Mesenteric fat pad (tissue), 1 donor: Measurements from ENCODE around the gene GAB4. TPM values are rescaled to one million over a fixed set of nuclear protein-coding genes. Genes with fewer than 3 reads are reported as not detected.
A peak's percentile ranks its signal among the peaks of the same experiment; 100 is the strongest.
"Not testable (repeated sequence)": the region's sequence is repeated elsewhere in the genome, so short reads cannot be mapped to it uniquely, and the experiment has no call there.

Source experiments
- DNase-seq: peaks from one replicate; pipeline ENCODE4 v3.0.0-alpha.2; 2020; ENCODE audit warnings: low spot score
- total RNA-seq: library from RNA; stranded (reverse); fragmentation: NEBNext Ultra II Directional; extraction: Animal tissue kit (Norgen Biotek cat#: 25700); gene quantifications from one replicate; pipeline ENCODE4 v1.2.1, GENCODE V29; 2021
- donor health status: DM: yes; HTN: yes; CAD: no.

GAB4 gene
- total RNA-seq, 1 donor from 2014 or later: not detected

DNA sequence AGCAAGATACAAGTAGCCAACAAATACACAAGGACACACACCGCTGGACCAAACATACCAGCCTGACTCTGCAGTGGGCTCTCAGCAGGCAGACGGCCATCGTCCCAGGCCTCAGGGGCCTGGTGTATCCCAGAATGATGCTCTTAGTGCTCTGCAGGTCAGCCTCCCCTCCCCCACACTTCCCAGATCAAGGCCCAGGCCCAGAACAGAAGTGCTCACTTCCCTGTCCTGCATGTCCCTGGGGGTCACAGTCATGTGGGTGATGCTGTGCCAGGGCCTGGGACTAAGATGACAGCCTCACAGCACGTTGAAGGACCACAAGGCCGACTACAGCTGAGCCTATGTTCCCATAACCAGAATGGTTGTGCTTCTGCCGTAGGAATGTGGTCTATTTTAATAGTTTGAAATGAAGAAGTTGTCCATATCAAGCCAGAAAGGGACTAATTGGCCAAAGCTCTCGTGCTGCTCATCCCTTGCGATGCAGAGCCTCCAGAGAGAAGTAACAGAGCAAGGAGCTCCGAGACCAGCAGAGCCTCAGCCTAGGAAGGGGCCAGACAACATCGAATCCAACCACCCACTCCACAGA, 48.6 kb downstream of the GAB4 start:
- DNase-seq: no peak

DNA sequence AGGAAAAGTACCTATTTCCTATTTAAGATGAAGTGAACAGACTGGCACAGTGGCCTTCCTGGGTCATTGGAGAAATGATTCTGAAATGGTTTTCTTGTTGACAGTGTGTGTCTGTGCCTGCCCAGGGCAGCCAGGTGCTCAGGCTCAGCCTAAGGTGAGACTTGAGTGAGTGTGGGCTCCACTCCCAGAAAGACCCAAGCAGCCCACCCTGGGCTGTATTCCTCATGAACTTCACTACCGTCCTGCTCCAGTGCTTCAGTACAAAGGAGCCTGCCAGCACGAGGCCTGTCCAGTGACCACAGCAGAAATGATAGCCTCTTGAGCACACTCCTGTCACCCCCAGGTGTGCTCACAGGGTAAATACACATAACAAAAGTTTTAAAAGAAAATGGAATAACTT, 49.5 kb downstream of the GAB4 start:
- DNase-seq: no peak

DNA sequence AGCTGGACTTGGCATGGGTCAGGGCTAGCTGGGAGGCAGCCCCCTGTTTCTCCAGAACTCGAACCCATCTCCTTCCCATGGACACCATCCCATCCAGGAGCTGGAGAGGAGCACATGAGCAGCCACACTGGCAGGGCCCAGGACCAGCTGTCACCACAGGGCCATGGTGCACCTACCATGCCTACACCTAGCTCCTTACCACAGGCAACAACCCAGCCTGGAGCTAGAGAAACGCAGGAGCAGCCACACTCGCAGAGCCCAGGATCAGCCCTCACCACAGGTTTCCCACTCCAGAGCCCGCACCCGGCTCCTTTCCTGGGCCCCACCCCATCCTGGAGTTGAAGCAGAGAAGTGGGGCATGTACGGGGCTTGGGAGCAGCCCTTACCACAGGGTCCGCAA, 50.2 kb downstream of the GAB4 start:
- peak; percentile 78 for DNase-seq

DNA sequence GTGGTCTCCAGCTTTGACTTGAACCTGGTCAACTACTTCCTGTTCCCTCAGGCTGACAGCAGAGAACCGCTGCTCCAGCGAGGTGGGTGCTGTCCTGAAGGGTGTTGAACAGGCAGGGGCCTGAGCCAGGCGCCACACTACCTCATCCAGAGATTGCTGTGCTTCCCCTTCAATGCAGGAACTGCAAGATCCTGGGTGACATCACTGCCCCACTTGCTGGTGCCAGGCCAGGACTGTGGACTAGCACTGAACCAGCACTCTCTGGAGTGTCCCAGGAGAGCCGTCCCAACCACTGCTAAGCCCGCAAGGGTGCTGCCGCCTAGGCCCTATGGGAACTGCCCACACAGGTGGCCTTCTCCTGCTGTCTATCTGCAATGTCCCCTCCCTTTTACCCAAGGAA, 51.7 kb downstream of the GAB4 start:
- peak; percentile 82 for DNase-seq

DNA sequence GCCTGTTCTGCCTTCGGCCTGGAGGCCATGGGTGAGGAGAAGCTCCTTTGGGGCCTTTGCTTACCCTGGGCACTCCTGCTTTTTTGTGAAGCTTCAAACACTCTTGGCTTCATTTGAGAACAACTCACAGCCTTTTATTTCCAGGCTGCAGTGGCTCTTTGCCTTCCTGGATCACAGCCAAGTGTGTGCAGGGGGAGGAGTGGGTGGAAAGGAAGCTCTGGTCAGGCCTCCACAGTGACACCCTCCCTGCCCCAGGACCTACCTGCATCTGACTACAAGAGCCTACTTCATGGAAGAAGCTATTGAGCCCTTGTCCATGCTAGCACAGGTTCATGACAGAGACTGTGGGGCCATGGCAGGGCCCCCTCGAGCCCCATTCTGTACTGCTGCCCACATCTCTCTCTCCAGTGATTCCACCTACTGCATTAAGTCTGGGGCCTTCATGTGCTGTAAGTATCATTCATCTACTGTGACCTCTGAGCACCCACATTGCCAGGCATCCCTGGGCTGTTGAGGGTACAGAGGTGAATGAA, 52.3 kb downstream of the GAB4 start:
- DNase-seq: peak; percentile 62

DNA sequence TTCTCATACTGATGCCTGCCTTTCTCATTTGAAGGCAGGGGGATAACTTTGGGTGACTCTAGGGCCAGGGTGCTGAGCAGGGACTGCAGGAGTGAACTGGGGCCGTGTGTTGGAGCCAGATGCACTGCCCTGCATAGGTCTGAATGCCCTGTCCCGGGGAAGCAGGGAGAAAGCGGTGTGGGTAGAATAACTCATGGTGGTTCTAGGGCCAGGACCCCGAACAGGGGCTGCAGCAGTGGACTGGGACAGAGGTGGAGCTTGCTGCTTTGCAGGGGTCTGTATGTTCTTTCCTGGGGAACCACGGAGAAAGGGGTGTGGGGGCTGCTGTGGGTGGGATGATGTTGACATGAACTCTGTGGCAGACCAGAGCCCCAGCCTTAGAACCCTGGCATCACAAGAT, 52.9 kb downstream of the GAB4 start:
- DNase-seq: peak; percentile 69

DNA sequence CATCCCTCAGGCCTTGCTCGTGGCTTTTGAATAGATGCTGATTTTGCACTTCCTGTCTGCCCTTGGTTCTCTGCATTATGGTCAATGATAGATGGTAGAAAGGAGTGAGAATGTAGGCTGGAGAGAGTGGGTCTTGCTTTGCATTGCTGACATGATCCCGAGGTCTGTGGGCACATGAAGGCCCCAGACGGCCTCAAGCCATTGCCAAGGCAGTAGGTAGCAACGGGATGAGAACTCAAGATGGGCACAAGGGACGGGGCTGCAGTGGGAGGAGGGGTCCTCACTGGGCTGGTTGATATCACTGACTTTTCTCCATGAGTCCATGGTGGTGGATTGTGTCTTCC, 54.0 kb downstream of the GAB4 start:
- DNase-seq: no peak

DNA sequence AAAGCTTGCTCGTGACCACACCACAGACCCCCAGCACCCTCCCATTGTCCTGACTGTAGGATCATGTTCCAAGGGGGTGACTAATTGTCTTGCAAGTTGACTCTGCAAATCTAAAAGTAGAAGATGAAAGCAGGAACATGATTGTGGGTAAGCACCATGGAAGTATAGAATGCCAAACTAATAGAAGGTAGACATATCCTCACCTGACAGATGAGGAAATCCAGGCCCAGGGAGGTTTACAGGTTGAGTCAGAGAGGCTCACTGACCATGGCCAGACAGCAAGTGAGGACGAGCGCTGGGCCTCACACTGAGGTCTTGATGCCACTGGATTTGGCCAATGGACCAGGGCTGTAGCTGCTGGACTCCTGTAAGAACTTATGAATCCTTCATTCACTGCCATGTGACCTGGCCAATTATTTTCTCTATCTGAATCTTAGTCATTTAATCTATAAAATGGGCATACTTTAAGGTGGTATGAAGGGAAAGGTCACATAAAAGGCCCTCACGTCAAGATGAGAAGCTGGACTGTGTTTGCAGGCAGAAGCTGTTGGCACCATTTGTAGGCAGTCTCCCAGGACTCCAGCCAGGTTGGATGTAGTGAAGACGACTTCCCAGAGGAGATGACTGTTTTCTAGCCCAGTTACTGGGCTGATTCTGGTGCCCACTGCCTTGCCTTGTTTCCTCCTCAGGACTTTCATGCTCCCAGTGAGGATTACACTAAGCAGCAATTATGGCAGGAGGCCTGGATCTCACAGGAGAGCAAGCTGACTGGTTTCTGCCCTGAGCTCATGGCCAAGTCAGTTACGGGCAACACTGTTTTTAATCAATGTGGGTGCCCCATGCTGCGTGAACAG, 54.6 kb downstream of the GAB4 start:
- no peak for DNase-seq

DNA sequence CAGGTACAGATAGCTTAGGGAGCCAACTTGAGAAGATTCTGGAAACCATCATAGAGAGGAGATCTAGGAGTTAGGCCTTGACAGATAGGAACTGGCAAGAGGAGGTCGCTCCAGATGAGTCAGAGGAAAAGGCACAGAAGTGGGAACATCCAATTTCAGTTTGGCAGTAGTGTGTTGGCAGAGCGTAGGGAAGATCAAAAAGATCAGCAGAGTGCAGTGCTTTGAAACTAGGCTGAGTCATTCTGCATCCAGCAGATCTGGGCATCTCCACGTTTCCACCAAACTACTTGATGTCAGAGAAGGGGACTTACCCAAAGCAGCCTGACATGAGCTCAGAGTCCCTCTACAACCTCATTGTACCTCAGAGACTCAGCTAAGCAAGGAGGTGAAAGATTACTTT, 58.5 kb downstream of the GAB4 start:
- no peak for DNase-seq

DNA sequence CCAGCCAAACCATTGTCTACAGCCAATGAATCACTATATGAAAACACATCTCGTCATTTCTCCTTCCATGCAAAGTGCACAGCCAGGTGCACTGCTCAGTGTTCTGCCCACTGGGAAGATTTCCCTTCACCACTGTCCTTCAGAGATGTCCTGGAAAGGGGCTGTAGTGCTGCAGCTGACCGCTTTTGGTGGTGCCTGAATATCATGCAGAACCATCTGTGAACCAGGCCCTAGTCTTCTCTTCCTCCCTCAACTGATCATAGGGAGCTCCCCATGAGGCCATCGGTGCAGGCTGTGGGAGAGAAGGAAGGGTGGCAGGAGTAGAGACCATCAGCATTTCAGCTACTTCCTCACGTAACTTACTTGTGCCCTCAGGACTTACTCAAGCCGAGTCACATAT, 70.2 kb downstream of the GAB4 start:
- DNase-seq: no peak

DNA sequence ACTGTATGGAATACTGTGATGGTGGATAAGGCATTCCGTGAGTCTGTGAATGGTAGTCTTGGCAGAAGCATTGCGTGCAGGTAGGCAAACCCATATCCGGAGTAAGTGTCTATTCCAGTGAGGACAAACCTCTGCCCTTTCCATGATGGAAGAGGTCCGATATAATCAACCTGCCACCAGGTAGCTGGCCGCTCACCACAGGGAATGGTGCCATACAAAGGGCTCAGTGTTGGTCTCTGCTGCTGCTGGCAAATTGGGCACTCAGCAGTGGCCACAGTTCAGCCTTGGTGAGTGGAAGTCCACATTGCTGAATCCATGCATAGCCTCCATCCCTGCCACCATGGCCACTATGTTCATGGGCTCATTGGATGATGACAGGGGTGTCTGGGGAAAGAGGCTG, 70.8 kb downstream of the GAB4 start:
- not testable (repeated sequence) for DNase-seq

DNA sequence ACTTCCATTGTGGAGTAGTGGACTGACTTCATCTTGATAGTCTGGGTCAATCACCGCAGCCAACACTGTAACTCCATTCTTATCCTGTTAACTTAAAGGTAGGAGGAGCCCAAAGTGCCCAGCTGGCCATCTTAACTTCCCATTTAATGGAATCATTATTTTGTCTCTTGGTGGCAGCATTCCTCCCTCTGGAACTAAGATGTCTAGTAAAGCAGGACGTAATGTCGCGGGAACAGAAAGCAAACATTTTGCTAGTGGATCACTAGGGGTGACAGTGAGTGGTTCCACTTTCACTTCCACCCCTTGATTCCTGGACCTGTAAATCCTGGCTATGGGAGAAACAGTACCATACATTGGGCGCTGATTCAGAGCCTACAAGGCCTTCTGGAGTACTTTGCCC, 71.4 kb downstream of the GAB4 start:
- no peak for DNase-seq

DNA sequence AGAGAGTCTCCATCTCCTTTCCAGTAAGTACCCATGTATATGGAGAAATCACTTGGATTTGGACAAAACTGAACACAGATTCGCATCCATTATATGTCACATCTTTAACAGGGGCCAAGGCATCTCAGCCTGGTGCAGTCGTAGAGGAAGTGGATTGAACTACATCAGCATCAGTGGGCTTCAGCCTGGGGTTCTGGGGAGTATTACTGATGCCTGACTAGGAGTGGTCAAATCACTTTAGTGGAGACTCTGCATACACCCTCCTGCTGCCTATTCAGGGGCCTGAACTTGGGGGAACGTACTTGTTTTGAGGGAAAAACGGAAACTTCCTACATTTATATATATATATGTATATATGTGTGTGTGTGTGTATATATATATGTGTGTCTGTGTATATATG, 72.8 kb downstream of the GAB4 start:
- DNase-seq: no peak

DNA sequence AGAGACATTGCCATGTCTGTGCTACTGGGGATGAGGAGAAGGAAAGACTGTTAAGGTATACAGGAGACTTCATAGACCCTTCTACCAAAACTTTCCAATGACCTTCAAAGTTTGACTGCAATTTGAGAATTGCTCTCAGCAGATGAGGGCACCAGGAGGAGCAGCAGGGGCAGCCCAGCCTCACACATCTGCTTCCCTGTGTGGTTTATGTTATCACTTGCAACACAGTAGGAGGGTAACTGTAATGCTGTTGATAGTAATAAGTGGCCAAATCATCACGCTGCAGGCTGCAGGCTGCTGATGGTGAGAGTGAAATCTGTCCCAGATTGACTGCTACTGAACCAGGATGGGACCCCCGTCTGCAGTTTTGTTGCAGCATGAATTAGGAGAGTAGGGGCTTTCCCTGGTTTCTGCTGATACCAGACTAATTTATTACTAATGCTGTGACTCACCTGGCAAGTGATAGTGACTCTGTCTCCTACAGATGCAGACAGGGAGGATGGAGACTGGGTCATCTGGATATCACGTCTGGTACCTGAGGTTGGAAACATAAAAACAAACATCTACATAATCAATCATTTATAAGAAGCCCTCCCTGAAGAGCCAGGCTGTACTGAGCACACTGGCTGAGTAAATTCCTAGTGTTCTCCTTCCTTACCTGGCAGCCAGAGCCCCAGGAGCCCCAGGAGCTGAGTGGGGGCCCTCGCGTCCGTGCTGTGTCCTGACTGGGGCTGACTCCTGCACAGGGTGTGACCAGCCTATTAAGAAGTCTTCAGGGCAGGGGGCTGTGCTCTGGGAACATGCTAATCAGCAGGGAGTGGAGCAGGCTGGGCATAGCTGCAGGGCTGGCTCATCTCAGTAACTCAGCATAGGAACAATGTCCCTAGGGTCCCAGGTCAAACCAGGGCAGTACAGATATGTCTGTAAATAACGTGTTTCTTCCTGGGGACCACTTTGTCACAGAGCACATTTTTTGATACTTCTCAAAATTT, 74.4 kb downstream of the GAB4 start:
- DNase-seq: no peak

DNA sequence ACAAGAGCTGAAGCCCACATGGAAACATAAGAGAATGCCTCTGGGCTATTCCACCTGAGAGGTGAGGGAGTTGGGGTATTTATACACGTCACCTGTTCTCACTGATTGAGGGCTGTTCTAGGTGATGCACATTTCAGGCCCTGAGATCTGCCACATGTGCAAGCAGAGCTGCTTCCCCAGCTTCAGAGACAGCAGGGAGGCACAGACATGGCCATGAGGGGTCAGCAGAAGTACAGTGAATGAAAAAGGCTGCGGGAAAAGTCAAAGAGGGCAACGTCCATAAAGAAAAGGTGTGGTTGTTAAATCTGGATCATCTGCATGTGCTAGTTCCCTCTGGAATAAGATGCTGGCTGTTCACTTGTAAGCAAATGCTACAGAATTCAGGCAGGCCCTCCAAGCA, 75.4 kb downstream of the GAB4 start:
- DNase-seq: no peak

DNA sequence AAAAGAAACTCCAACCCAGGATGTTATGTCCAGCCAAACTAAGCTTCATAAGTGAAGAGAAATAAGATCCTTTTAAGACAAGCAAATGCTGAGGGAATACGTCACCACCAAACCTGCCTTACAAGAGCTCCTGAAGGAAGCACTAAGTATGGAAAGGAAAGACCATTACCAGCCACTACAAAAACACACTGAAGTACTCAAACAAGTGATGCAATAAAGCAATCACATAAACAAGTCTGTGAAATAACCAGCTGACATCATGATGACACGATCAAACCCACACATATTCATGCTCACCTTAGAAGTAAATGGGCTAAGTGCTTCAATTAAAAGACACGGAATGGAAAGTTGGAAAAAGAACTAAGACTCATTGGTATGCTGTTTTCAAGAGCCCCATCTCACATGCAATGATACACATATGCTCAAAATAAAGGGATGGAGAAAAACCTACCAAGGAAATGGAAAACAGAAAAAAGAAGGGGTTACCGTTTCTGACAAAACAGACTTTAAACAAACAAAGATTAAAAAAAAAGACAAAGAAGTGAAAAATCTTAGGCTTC, 82.5 kb downstream of the GAB4 start:
- DNase-seq: no peak

DNA sequence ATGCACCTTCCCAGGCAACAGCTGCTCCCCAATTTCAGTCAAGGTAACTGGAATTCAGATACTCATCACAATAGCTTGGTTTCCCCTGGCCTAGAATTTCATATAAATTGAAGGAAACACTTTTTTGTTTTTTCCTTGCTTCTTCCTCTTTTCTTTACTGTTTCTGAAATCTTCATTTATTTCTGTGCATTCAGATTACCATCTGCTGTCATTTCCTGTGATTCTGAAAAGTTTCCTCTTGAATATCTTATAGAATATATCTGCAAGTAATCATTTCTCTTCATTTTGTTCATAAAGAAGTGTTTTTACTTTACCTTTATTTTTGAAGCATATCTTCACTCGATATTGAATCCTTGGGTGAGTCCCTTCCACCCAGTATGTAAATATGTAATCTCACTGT, 85.3 kb downstream of the GAB4 start:
- DNase-seq: no peak

DNA sequence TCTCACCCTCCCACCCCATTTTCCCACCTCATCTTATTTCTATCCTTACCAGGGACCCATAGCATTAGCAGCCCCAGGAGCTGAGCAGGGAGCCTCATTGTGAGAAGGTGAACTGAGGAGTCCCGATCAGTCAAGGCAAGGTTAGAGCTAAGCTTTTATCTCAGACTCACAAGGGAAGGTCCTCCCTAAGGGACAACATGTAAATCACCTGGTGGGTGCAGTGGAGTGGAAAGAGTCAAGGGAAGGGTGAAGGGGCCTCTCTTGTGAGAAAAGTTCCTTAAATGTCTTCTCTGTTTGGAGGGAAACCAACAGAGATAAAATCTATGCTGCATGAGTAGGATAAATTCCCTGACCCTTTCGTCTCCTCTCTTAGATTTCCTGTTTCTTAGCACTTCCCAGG, 85.9 kb downstream of the GAB4 start:
- DNase-seq: no peak

DNA sequence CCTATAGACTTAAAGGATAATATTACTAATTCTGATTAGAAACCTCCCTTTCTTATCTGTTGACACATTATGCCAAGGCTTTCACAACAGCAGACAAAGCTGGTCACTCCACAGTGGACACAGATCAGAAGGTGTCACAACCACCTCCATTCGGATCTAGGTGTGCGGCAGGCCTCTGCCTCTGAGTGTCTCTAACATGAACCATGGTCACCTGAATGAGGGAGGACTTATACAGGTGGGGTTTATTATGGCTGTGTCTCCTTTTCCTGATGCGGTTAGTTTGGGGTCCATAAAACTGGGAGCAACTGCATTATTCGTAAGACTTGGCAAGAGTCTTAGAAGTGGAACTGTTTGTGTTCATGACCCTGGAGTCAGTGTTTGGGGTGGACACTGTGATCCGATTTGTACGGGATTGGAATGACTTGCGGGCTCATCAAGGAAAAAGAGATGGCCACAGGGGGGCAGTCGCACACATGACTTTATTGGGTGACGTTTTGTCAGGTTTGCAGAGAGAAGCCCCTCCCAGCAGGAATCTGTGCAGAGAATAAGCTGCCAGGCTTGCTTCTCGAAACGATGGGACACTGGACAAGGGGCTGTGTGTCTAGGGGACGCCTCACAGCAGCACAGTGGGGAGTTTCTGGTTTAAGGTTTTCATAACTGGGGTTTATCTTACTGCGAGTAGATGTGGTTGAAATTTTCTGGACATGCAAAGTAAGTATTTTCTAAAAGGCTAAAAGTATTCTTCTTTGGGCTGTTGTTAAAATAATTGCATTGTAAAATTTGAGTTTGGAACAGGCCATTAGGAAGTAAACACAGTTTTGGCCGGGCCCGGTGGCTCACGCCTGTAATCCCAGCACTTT, 90.6 kb downstream of the GAB4 start:
- no peak for DNase-seq

DNA sequence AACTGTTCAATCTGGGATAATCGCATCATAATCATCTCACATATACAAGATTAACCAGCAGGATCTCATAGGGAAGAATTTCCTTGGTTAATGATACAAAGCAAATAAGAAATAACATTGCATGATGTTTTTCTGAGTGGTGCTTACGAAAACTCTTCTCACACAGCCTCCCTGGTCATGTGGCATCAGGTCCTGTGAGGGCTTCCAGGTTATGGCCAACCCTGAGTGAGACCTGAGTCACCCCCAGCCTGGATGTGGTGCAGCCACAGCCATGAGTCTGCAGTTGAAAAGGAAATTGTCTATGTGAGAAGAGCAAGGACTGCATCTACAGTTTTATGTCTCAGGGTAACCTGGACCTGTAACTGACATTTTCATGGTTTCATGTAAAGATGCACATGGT, 92.3 kb downstream of the GAB4 start:
- no peak for DNase-seq
